ENCODE results near the gene FGFRL1. TPM values are rescaled to one million over a fixed set of nuclear protein-coding genes. Genes with fewer than 3 reads are reported as not detected.

Gene FGFRL1
- total RNA-seq, 2 donors from 2014 or later, result 15.9 to 18.6 TPM

- Mint-ChIP-seq H3K4me3 (peak overlapping the region; percentile 37 to 44), H3K36me3 (ENCODE audit: insufficient read depth in 2 of 2) (no peaks in the 10 kb centered on the region), H3K4me1 (ENCODE audit: low read depth) (peaks cover 13% of the 10 kb centered on the region), H3K9me3 (no peaks in the 10 kb centered on the region), H3K27ac (no peak overlapping the region), H3K27me3 (ENCODE audit: low read depth) (peaks cover 9% of the 10 kb centered on the region)
- no peak for DNase-seq
- ATAC-seq (replicated peaks in 1 of 2), result no peak
Measured at GRCh38 chr4:1013225-1014073, 2.0 kb downstream of the FGFRL1 start.

- Mint-ChIP-seq H3K4me3 (no peak overlapping the region), H3K36me3 (ENCODE audit: insufficient read depth in 2 of 2) (no peaks in the 10 kb centered on the region), H3K27ac (no peak overlapping the region), H3K27me3 (ENCODE audit: low read depth) (no peaks in the 10 kb centered on the region), H3K9me3 (no peaks in the 10 kb centered on the region), H3K4me1 (ENCODE audit: low read depth) (peaks cover 6% of the 10 kb centered on the region)
- ATAC-seq (replicated peaks in 1 of 2), result no peak
- DNase-seq, result no peak
Measured at GRCh38 chr4:1014291-1015167, 3.1 kb downstream of the FGFRL1 start.

- Mint-ChIP-seq H3K4me3 (no peak overlapping the region), H3K27me3 (ENCODE audit: low read depth) (no peaks in the 10 kb centered on the region), H3K27ac (no peak overlapping the region), H3K9me3 (no peaks in the 10 kb centered on the region), H3K36me3 (ENCODE audit: insufficient read depth in 2 of 2) (no peaks in the 10 kb centered on the region), H3K4me1 (ENCODE audit: low read depth) (peaks cover 6% of the 10 kb centered on the region)
- DNase-seq (no peak), ATAC-seq (replicated peaks in 1 of 2) (no peak)
Measured at GRCh38 chr4:1015179-1015578, 3.8 kb downstream of the FGFRL1 start.

- peaks cover under 1% of the 10 kb centered on the region for H3K4me1 Mint-ChIP-seq (ENCODE audit: low read depth)
- DNase-seq (no peak), ATAC-seq (replicated peaks in 1 of 2) (no peak)
- no peaks in the 10 kb centered on the region for H3K9me3 Mint-ChIP-seq
- H3K27ac Mint-ChIP-seq, result no peak overlapping the region
- H3K27me3 Mint-ChIP-seq (ENCODE audit: low read depth), result no peaks in the 10 kb centered on the region
- H3K36me3 Mint-ChIP-seq (ENCODE audit: insufficient read depth in 2 of 2), result no peaks in the 10 kb centered on the region
- H3K4me3 Mint-ChIP-seq, result no peak overlapping the region
Measured at GRCh38 chr4:1015746-1016145, 4.3 kb downstream of the FGFRL1 start.

- no peak overlapping the region for H3K27ac Mint-ChIP-seq
- ATAC-seq (replicated peaks in 1 of 2) (no peak), DNase-seq (no peak)
- no peak overlapping the region for H3K4me3 Mint-ChIP-seq
- no peaks in the 10 kb centered on the region for H3K9me3 Mint-ChIP-seq
- no peaks in the 10 kb centered on the region for H3K4me1 Mint-ChIP-seq (ENCODE audit: low read depth)
- no peaks in the 10 kb centered on the region for H3K27me3 Mint-ChIP-seq (ENCODE audit: low read depth)
- no peaks in the 10 kb centered on the region for H3K36me3 Mint-ChIP-seq (ENCODE audit: insufficient read depth in 2 of 2)
Measured at GRCh38 chr4:1017211-1017610, 5.8 kb downstream of the FGFRL1 start.

- DNase-seq (no peak), ATAC-seq (replicated peaks in 1 of 2) (no peak)
- Mint-ChIP-seq H3K9me3 (no peaks in the 10 kb centered on the region), H3K27me3 (ENCODE audit: low read depth) (no peaks in the 10 kb centered on the region), H3K4me3 (no peak overlapping the region), H3K27ac (no peak overlapping the region), H3K36me3 (ENCODE audit: insufficient read depth in 2 of 2) (no peaks in the 10 kb centered on the region), H3K4me1 (ENCODE audit: low read depth) (no peaks in the 10 kb centered on the region)
Measured at GRCh38 chr4:1017706-1018105, 6.3 kb downstream of the FGFRL1 start.

- no peak overlapping the region for H3K4me3 Mint-ChIP-seq
- no peaks in the 10 kb centered on the region for H3K36me3 Mint-ChIP-seq (ENCODE audit: insufficient read depth in 2 of 2)
- DNase-seq (no peak), ATAC-seq (replicated peaks in 1 of 2) (no peak)
- no peak overlapping the region for H3K27ac Mint-ChIP-seq
- no peaks in the 10 kb centered on the region for H3K27me3 Mint-ChIP-seq (ENCODE audit: low read depth)
- no peaks in the 10 kb centered on the region for H3K9me3 Mint-ChIP-seq
- no peaks in the 10 kb centered on the region for H3K4me1 Mint-ChIP-seq (ENCODE audit: low read depth)
Measured at GRCh38 chr4:1018147-1019020, 7.0 kb downstream of the FGFRL1 start.

GRCh38 chr4:1019320-1019719 is 7.9 kb downstream of the FGFRL1 start:
- DNase-seq, result no peak
- H3K9me3 Mint-ChIP-seq, result no peaks in the 10 kb centered on the region
- no peak overlapping the region for H3K4me3 Mint-ChIP-seq
- H3K27ac Mint-ChIP-seq, result no peak overlapping the region
- H3K27me3 Mint-ChIP-seq (ENCODE audit: low read depth), result no peaks in the 10 kb centered on the region
- peaks cover 0 to 2% of the 10 kb centered on the region in 2 donors for H3K36me3 Mint-ChIP-seq (ENCODE audit: insufficient read depth in 2 of 2)
- no peaks in the 10 kb centered on the region for H3K4me1 Mint-ChIP-seq (ENCODE audit: low read depth)
- ATAC-seq (replicated peaks in 1 of 2), result no peak

- Mint-ChIP-seq H3K4me3 (no peak overlapping the region), H3K4me1 (ENCODE audit: low read depth) (no peaks in the 10 kb centered on the region), H3K27ac (no peak overlapping the region), H3K27me3 (ENCODE audit: low read depth) (no peaks in the 10 kb centered on the region), H3K9me3 (no peaks in the 10 kb centered on the region), H3K36me3 (ENCODE audit: insufficient read depth in 2 of 2) (peaks cover 0 to 2% of the 10 kb centered on the region in 2 donors)
- DNase-seq (no peak), ATAC-seq (replicated peaks in 1 of 2) (no peak)
Measured at GRCh38 chr4:1019729-1020470, 8.5 kb downstream of the FGFRL1 start.

GRCh38 chr4:1021386-1022050 is 10.1 kb downstream of the FGFRL1 start:
- no peak for ATAC-seq (replicated peaks in 1 of 2)

GRCh38 chr4:1022051-1022738 is 10.8 kb downstream of the FGFRL1 start:
- H3K4me1 Mint-ChIP-seq (ENCODE audit: low read depth), result no peaks in the 10 kb centered on the region
- no peaks in the 10 kb centered on the region for H3K9me3 Mint-ChIP-seq
- H3K4me3 Mint-ChIP-seq, result no peak overlapping the region
- H3K27ac Mint-ChIP-seq, result no peak overlapping the region
- DNase-seq (no peak), ATAC-seq (replicated peaks in 1 of 2) (no peak)
- H3K36me3 Mint-ChIP-seq (ENCODE audit: insufficient read depth in 2 of 2), result peaks cover 2 to 3% of the 10 kb centered on the region in 2 donors
- H3K27me3 Mint-ChIP-seq (ENCODE audit: low read depth), result no peaks in the 10 kb centered on the region

More at GRCh38 chr4:1021386-1022050, 10.1 kb downstream of the FGFRL1 start:
- no peak overlapping the region for H3K27ac Mint-ChIP-seq
- H3K9me3 Mint-ChIP-seq, result no peaks in the 10 kb centered on the region
- H3K4me3 Mint-ChIP-seq, result no peak overlapping the region
- H3K4me1 Mint-ChIP-seq (ENCODE audit: low read depth), result no peaks in the 10 kb centered on the region
- no peaks in the 10 kb centered on the region for H3K27me3 Mint-ChIP-seq (ENCODE audit: low read depth)
- no peak for DNase-seq
- peaks cover 2 to 3% of the 10 kb centered on the region in 2 donors for H3K36me3 Mint-ChIP-seq (ENCODE audit: insufficient read depth in 2 of 2)

All from activated T-cell treated with anti-CD3 and anti-CD28 coated beads, Interleukin-2, amount 50 U/mL, for 72 hours (primary cell).